Adrenal gland (tissue), 12 donors: Measurements from ENCODE around the gene VPS18. TPM values are rescaled to one million over a fixed set of nuclear protein-coding genes. Genes with fewer than 3 reads are reported as not detected.

Experiments
- DNase-seq, 7 donors: peaks; one replicate each; pipeline ENCODE4 v3.0.0-alpha.2; 2019 to 2020
- H3K27ac ChIP-seq, 5 donors: fragments of 200-600 bp; sonication (generic) in 4 of 5; 1 replicate in 3 of 5; 2 replicates in 2 of 5; pipeline versions ENCODE4 v1.5.1 to v1.8.0; 2016 to 2020; ENCODE audit warnings: mild to moderate bottlenecking in 1 of 5
- H3K27me3 ChIP-seq: fragments of 200-600 bp; 2 replicates; pipeline ENCODE4 v1.8.0; 2021
- H3K36me3 ChIP-seq, 2 donors: fragments of 200-600 bp; replicated peaks in 1 of 2; 1 replicate in 1 of 2; 2 replicates in 1 of 2; pipeline versions ENCODE4 v1.5.1 to v1.8.0; 2018 to 2022
- H3K4me1 ChIP-seq, 2 donors: fragments of 200-600 bp; replicated peaks in 1 of 2; 1 replicate in 1 of 2; 2 replicates in 1 of 2; pipeline versions ENCODE4 v1.5.1 to v1.8.0; 2018 to 2021
- H3K4me3 ChIP-seq, 4 donors: fragments of 200-600 bp; sonication (generic) in 3 of 4; one replicate each; pipeline ENCODE4 v1.5.1; 2016 to 2018
- H3K9me3 ChIP-seq, 3 donors: fragments of 200-600 bp; sonication (generic) in 1 of 3; replicated peaks in 1 of 3; 1 replicate in 2 of 3; 2 replicates in 1 of 3; pipeline versions ENCODE4 v1.5.1 to v1.8.0; 2016 to 2021
- CTCF ChIP-seq, 6 experiments: fragments of 450-650 bp in 4 of 6; fragments of 200-600 bp in 2 of 6; sonication (generic) in 1 of 6; IDR thresholded peaks; 1 replicate in 5 of 6; 2 replicates in 1 of 6; pipeline versions ENCODE4 v1.5.1 to v1.8.0; 2016 to 2021; ENCODE audit warnings: antibody characterized with exemption in 6 of 6, mild to moderate bottlenecking in 2 of 6, moderate library complexity in 1 of 6
- POLR2A ChIP-seq, 2 donors: fragments of 450-650 bp; IDR thresholded peaks; one replicate each; pipeline ENCODE4 v1.6.1; 2017; ENCODE audit warnings: antibody characterized with exemption in 2 of 2, mild to moderate bottlenecking in 2 of 2, moderate library complexity in 1 of 2
- WGBS, 4 donors: extraction: QIAGEN DNeasy Blood & Tissue Kit in 2 of 4; methylation state at CpG; one replicate each; pipeline versions ENCODE4 v1.1.5 to v1.1.7; 2013 to 2017; 5-methylcytosine and 5-hydroxymethylcytosine counted together
- intact Hi-C, 2 donors: fragments of 100-400 bp; cut with DNase I; formaldehyde crosslinking; loops; one replicate each; pipeline versions ENCODE4 v1.14.1 to v1.15.0; 2022 to 2023
- polyA plus RNA-seq, 3 donors: library from polyadenylated mRNA; stranded (reverse); fragments of 200-250 nt in 2 of 3; fragments of 350-450 nt in 1 of 3; fragmentation: Illumina TruSeq in 1 of 3; extraction: RNeasy Lipid Tissue Mini Kit (QIAGEN cat#74804) in 1 of 3; gene quantifications; one replicate each; pipeline ENCODE4 v1.2.3, GENCODE V29; 2013 to 2014
- total RNA-seq, 9 donors: library from RNA; depleted of rRNA in 4 of 9; stranded (reverse); fragments of >200 nt in 4 of 9; fragments of 120-200 nt in 1 of 9; fragmentation: NEBNext Ultra II Directional in 1 of 9; extraction: Animal tissue kit (Norgen Biotek cat#: 25700) in 1 of 9; gene quantifications; one replicate each; pipeline versions ENCODE4 v1.1.0 to v1.2.4, GENCODE V29; 2013 to 2023
- donor health status: healthy with polysubstance abuse.
- donor health status: Bipolar disorder and iron deficiency.
- donor health status: DM: yes; HTN: yes; CAD: no.
- donor health status: DM: no; HTN: no; CAD: no.
- donor health status: DM: no; HTN: no; CAD: no.
- donor health status: DM: yes; HTN: yes; CAD: no.

VPS18 gene
- total and polyA plus RNA-seq, 12 donors: 8.9 to 43.4 (median 30.0) TPM

DNA sequence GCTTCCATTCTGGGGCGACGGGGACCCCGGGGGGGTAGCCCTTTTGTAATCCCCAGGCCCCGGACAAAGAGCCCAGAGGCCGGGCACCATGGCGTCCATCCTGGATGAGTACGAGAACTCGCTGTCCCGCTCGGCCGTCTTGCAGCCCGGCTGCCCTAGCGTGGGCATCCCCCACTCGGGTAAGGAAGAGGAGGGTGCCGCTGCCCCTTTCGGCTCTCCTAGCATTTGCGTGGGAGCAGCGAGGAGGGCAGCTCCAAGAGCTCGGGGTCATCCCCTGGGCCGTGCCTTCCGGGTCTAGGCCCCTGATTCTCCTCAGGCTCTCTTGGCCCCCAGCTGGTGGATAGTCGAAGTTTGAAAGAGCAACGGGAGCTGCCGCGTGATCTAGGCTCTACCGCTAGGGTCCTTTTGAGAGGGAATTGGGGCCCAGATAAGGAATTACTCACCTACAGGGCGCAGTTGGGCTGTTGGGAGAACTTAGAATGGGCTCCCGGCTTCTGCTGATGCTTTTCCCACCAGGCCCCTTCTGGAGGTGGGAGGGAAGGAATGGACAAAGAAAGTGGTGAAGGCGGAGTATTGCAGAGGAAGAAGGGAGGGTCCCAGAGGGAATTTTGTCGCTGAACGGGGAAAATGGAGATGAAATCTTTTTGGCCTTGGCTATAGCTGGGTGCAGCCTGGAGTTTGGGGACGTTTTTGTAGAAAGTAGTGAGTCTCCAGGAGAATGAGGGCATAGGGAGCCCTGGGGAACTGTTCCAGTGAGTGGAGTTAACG is 615 bp downstream of the VPS18 start:
- intact Hi-C loops: loop anchor here (5.0 to 10.0 kb wide), 3 partner anchors 38 to 200 kb away; partner anchors contain the start of gene RAD51 (in 1 of the 2)
- TF ChIP-seq POLR2A (IDR thresholded peaks at IDR 0.05): no peak
- peak; percentile 24 to 78 (median 67) for TF ChIP-seq CTCF (IDR thresholded peaks at IDR 0.05)
- Histone ChIP-seq H3K4me3 (peak overlapping the region; percentile 35 to 69 (median 50)), H3K27ac (peak overlapping the region; percentile 81 to 96 (median 88)), H3K36me3 (peaks cover 0 to 37% of the 10 kb centered on the region in 2 donors), H3K27me3 (no peaks in the 10 kb centered on the region), H3K4me1 (peaks cover 0 to 18% of the 10 kb centered on the region in 2 donors), H3K9me3 (no peaks in the 10 kb centered on the region)
- 1 to 6% (median 2%) methylated on average over 14 to 33 of the region's 33 CpGs for WGBS, 4 donors
- peak; percentile 61 to 81 (median 74) for DNase-seq

- 86 to 96% (median 91%) methylated on average over 19 to 33 of the region's 33 CpGs for WGBS, 4 donors
- intact Hi-C loops: loop anchor here (5.0 to 10.0 kb wide), 3 partner anchors 115 to 283 kb away; partner anchors contain the start of gene RAD51 (in 1 of the 2)
- H3K36me3 ChIP-seq: peaks cover 0 to 71% of the 10 kb centered on the region in 2 donors
Measured at GRCh38 chr15:40899536-40900207, 5.4 kb downstream of the VPS18 start.

GRCh38 chr15:40900256-40901052 is 6.2 kb downstream of the VPS18 start:
- 86 to 92% (median 90%) methylated on average over 7 to 36 of the region's 36 CpGs for WGBS, 4 donors
- H3K27me3 ChIP-seq: no peaks in the 10 kb centered on the region
- no peaks in the 10 kb centered on the region for H3K9me3 ChIP-seq
- DNase-seq: no peak
- no peak for TF ChIP-seq CTCF (IDR thresholded peaks at IDR 0.05)
- TF ChIP-seq POLR2A (IDR thresholded peaks at IDR 0.05): no peak
- peaks cover 0 to 71% of the 10 kb centered on the region in 2 donors for H3K36me3 ChIP-seq
- intact Hi-C loops: loop anchor here in 1 of 2 donors (5.0 kb wide), 1 partner anchor 282 kb away; no protein-coding TSS in a partner anchor
- H3K4me1 ChIP-seq: peaks cover 0 to 26% of the 10 kb centered on the region in 2 donors
- H3K4me3 ChIP-seq: no peak overlapping the region
- no peak overlapping the region for H3K27ac ChIP-seq

More at GRCh38 chr15:40899536-40900207, 5.4 kb downstream of the VPS18 start:
- Histone ChIP-seq H3K4me3 (no peak overlapping the region), H3K9me3 (no peaks in the 10 kb centered on the region), H3K4me1 (peaks cover 0 to 31% of the 10 kb centered on the region in 2 donors), H3K27ac (no peak overlapping the region), H3K27me3 (no peaks in the 10 kb centered on the region)
- no peak for DNase-seq
- TF ChIP-seq CTCF (IDR thresholded peaks at IDR 0.05): no peak
